ENCODE measurements around the gene UBR2. TPM values are rescaled to one million over a fixed set of nuclear protein-coding genes. Genes with fewer than 3 reads are reported as not detected.

The UBR2 gene
- total and polyA plus RNA-seq, 2 of the 13 experiments (the other 11 are each of a cell fraction or from before 2014, with no cell fraction given): 17.6 to 29.3 TPM

- ChIA-PET POLR2A (no interaction called here), CTCF (ENCODE audit: low intra/inter-chr PET ratio, low total read pairs) (no interaction called here)
- in situ Hi-C loops (cut with HindIII; ENCODE audit: extremely low pct_ligation_motif_present, low pct_unique_long_range_greater_than_20kb) (no loop called here), intact Hi-C loops (cut with micrococcal nuclease; ENCODE audit: unreplicated experiment) (no loop called here)
- Histone ChIP-seq H3K27me3 (ENCODE audit: control insufficient read depth in 1 of 2, insufficient read depth in 2 of 2, low read length in 2 of 2) (no peaks in the 10 kb centered on the region), H3K9me3 (ENCODE audit: low read length) (no peaks in the 10 kb centered on the region), H3K4me3 (replicated peaks in 1 of 3; ENCODE audit: insufficient read depth in 1 of 3, low read depth in 2 of 3, low read length in 3 of 3) (no peak overlapping the region), H3K9ac (ENCODE audit: insufficient read depth, low read depth, low read length) (no peak overlapping the region), H2AFZ (ENCODE audit: low read length) (no peak overlapping the region), H3K79me2 (ENCODE audit: insufficient read depth, low read length) (no peaks in the 10 kb centered on the region), H4K20me1 (ENCODE audit: insufficient read depth, low read length) (no peaks in the 10 kb centered on the region), H3K4me1 (ENCODE audit: insufficient read depth, low read length) (peaks cover 9% of the 10 kb centered on the region; the same call in 1 of the 2 replicates), H3K36me3 (replicated peaks in 1 of 2; ENCODE audit: control insufficient read depth in 1 of 2, insufficient read depth in 2 of 2, low read length in 2 of 2) (no peaks in the 10 kb centered on the region), H3K4me2 (ENCODE audit: low read depth, low read length) (peak overlapping the region; percentile 6; the same call in 1 of the 2 replicates), H3K27ac (ENCODE audit: extremely low read length, insufficient read depth, low read length) (no peak overlapping the region)
- 72% methylated on average over 4 of the region's 4 CpGs for WGBS (ENCODE audit: low lambda C conversion rate)
- BruUV-seq (replicated peaks): no TSS peak
- ATAC-seq: peak; percentile 42
- no peak for TF ChIP-seq RBM39 (IDR thresholded peaks at IDR 0.05; ENCODE audit: low read depth, low read length, poor library complexity, severe bottlenecking)
- TF ChIP-seq HES4 (CRISPR knock-in tag; IDR thresholded peaks at IDR 0.05; ENCODE audit: borderline replicate concordance): no peak
- TF ChIP-seq MYPOP (CRISPR knock-in tag; IDR thresholded peaks at IDR 0.05): no peak
- no peak for TF ChIP-seq MTF1 (CRISPR knock-in tag; IDR thresholded peaks at IDR 0.05)
- TF ChIP-seq NFYC (CRISPR knock-in tag; IDR thresholded peaks at IDR 0.05): peak; percentile 50; the same call in 1 of the 2 replicates
- no peak for TF ChIP-seq FOXP4 (CRISPR knock-in tag; IDR thresholded peaks at IDR 0.05)
- no peak for TF ChIP-seq TCF7 (IDR thresholded peaks at IDR 0.05; ENCODE audit: low read depth)
- no peak for TF ChIP-seq ZBTB38 (CRISPR knock-in tag; IDR thresholded peaks at IDR 0.05)
- TF ChIP-seq MAFK (conservative IDR thresholded peaks at IDR 0.05 in 1 of 2, IDR thresholded peaks at IDR 0.05 in 1 of 2; ENCODE audit: low read length in 2 of 2): peak; percentile 79 to 88
- peak; percentile 78 for TF ChIP-seq MAFF (IDR thresholded peaks at IDR 0.05; ENCODE audit: low read depth, low read length)
- peak; percentile 39 for DNase-seq (ENCODE audit: low spot score)
- FAIRE-seq: no peak
Observed at GRCh38 chr6:42555477-42556457, 8.1 kb upstream of the UBR2 start.
